ENCODE data around the gene RNF214. TPM values are rescaled to one million over a fixed set of nuclear protein-coding genes. Genes with fewer than 3 reads are reported as not detected.
"Not testable (repeated sequence)": the region's sequence is repeated elsewhere in the genome, so short reads cannot be mapped to it uniquely, and the experiment has no call there.

RNF214 gene
- total and polyA plus RNA-seq, 4 donors = 10.9 to 32.7 (median 21.9) TPM

DNA sequence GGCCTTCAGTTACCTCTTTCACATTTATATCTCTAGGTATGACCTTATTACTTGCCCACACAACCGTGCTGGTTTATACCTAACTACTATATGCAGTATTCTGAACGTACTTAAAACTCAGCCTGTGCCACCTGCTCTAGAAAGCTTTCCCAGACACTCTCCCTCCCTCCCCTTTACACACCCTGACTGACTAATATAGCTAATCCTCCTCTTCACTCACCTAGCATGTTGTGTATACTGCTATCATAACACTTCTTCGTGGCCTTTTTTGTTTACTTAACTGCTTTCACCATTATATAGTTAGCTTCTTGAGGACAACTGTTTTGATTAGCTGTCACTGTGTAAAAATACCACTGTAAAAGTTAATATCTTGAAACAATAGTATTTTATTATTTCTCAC, 23.5 kb downstream of the RNF214 start:
- intact Hi-C loops (cut with DNase I) = no loop called here
- Histone ChIP-seq H3K36me3 (ENCODE audit: control insufficient read depth in 1 of 2, insufficient read depth in 2 of 2, low read length in 1 of 2) (peaks cover 1 to 3% of the 10 kb centered on the region in 2 donors), H3K27me3 (ENCODE audit: control insufficient read depth in 1 of 2, insufficient read depth in 2 of 2, low read length in 1 of 2) (no peaks in the 10 kb centered on the region), H3K4me3 (ENCODE audit: low read length in 2 of 2) (no peak overlapping the region), H3K27ac (ENCODE audit: low read depth in 1 of 2, low read length in 2 of 2) (no peak overlapping the region), H3K9me3 (ENCODE audit: control insufficient read depth, low read length) (no peaks in the 10 kb centered on the region), H3K4me1 (ENCODE audit: control insufficient read depth in 1 of 2, insufficient read depth in 2 of 2, low read length in 2 of 2) (no peaks in the 10 kb centered on the region)
- DNase-seq (no peak), ATAC-seq (ENCODE audit: low FRiP score) (no peak)
- 74 to 77% methylated on average over 3 of the region's 3 CpGs for WGBS, 2 donors

DNA sequence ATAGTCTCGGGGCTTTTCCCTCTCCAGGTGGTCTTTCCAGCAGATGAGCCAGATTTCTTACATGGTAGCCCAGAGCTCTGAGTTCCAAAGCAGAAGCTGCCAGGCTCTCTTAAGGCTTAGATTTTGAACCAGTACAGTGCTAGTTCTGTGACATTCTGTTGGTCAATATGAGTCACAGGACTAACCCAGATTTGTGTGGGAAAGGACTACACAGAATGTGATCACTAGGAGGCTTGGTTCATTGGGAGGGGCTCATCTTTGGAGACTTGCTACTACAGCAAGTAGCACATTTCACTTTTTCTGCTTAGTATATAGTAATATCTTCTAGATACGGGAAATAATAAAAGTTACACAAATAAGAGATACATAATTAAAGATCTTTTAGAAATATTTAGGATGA, 24.1 kb downstream of the RNF214 start:
- no peak overlapping the region for H3K4me3 ChIP-seq (ENCODE audit: low read length in 2 of 2)
- DNase-seq (no peak), ATAC-seq (ENCODE audit: low FRiP score) (no peak)
- H3K4me1 ChIP-seq (ENCODE audit: control insufficient read depth in 1 of 2, insufficient read depth in 2 of 2, low read length in 2 of 2) = no peaks in the 10 kb centered on the region
- no peaks in the 10 kb centered on the region for H3K27me3 ChIP-seq (ENCODE audit: control insufficient read depth in 1 of 2, insufficient read depth in 2 of 2, low read length in 1 of 2)
- 45 to 65% methylated on average over 2 of the region's 2 CpGs for WGBS, 2 donors
- intact Hi-C loops (cut with DNase I) = no loop called here
- peaks cover 1 to 3% of the 10 kb centered on the region in 2 donors for H3K36me3 ChIP-seq (ENCODE audit: control insufficient read depth in 1 of 2, insufficient read depth in 2 of 2, low read length in 1 of 2)
- H3K9me3 ChIP-seq (ENCODE audit: control insufficient read depth, low read length) = no peaks in the 10 kb centered on the region
- no peak overlapping the region for H3K27ac ChIP-seq (ENCODE audit: low read depth in 1 of 2, low read length in 2 of 2)

DNA sequence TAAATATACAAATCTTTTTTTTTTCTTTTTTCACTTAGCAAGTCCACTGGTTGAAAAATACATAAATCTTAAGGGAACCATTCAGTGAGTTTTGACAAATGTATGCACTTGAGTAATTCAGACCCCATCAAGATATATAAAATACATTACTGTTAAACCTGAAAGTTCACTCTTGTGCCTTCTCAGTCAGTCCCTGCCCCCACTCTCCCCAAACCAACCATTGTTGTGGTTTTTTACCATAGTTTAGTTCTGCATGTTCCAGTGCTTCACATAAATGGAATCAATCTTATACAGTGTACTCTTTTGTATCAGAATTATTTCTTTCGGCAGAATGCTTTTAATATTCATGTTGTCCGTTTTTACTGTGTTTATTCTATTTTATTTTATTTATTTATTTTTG, 26.1 kb downstream of the RNF214 start:
- no peak for DNase-seq
- no peaks in the 10 kb centered on the region for H3K9me3 ChIP-seq (ENCODE audit: control insufficient read depth, low read length)
- H3K36me3 ChIP-seq (ENCODE audit: control insufficient read depth in 1 of 2, insufficient read depth in 2 of 2, low read length in 1 of 2) = peaks cover 0 to 1% of the 10 kb centered on the region in 2 donors
- H3K27ac ChIP-seq (ENCODE audit: low read depth in 1 of 2, low read length in 2 of 2) = no peak overlapping the region
- no peak overlapping the region for H3K4me3 ChIP-seq (ENCODE audit: low read length in 2 of 2)
- WGBS, 2 donors = 88 to 91% methylated on average over 2 of the region's 2 CpGs
- H3K27me3 ChIP-seq (ENCODE audit: control insufficient read depth in 1 of 2, insufficient read depth in 2 of 2, low read length in 1 of 2) = no peaks in the 10 kb centered on the region
- ATAC-seq (ENCODE audit: low FRiP score) = no peak
- intact Hi-C loops (cut with DNase I) = no loop called here
- no peaks in the 10 kb centered on the region for H3K4me1 ChIP-seq (ENCODE audit: control insufficient read depth in 1 of 2, insufficient read depth in 2 of 2, low read length in 2 of 2)

DNA sequence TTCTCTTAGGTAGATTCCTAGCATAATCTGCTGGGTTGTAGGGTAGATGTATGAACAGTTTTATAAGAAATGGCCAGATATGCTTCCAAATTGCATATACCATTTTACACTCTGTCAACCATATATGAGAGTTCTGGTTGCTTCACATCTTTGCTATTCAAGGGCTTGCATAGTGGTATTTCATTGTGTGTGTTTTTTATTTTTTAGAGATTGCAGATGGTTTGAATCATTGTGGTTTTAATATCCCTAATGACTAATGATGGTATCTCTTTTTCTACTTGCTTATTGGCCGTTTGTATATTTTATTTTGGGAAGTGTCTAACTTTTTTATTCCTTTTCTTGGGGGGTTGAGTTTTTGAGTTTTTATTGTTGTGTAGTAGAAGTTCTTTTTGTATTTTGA, 26.9 kb downstream of the RNF214 start:
- intact Hi-C loops (cut with DNase I) = no loop called here
- Histone ChIP-seq H3K4me1 (ENCODE audit: control insufficient read depth in 1 of 2, insufficient read depth in 2 of 2, low read length in 2 of 2) (no peaks in the 10 kb centered on the region), H3K36me3 (ENCODE audit: control insufficient read depth in 1 of 2, insufficient read depth in 2 of 2, low read length in 1 of 2) (peaks cover 0 to 1% of the 10 kb centered on the region in 2 donors), H3K27ac (ENCODE audit: low read depth in 1 of 2, low read length in 2 of 2) (no peak overlapping the region), H3K27me3 (ENCODE audit: control insufficient read depth in 1 of 2, insufficient read depth in 2 of 2, low read length in 1 of 2) (no peaks in the 10 kb centered on the region), H3K4me3 (ENCODE audit: low read length in 2 of 2) (no peak overlapping the region), H3K9me3 (ENCODE audit: control insufficient read depth, low read length) (no peaks in the 10 kb centered on the region)
- 70 to 71% methylated on average over 1 of the region's 1 CpG for WGBS, 2 donors
- ATAC-seq (ENCODE audit: low FRiP score) (no peak), DNase-seq (no peak)

DNA sequence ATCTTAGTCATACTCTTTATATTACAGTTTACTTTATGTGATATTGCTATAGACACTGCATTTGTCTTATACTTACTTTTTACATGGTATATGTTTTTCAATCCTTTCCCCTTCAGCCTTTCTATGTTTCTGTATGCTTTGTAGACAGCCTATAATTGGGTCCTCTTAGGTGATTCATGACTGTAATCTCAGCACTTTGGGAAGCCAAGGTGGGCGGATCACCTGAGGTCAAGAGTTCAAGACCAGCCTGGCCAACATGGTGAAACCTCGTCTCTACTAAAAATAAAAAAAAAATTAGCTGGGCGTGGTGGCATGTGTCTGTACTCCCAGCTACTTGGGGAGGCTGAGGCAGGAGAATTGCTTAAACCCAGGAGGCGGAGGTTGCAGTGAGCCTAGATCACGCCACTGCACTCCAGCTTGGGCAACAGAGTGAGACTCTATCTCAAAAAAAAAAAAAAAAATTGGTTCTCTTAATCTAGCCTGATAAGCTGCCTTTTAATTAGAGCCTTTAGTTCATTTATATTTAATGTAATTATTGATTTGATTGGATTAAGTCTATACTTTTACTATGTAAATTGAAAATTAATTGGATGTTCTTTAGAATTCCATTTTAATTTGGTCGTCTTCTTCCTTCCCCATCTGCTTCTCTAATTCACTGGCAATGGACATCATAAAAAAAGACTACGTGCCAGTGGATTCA, 32.3 kb downstream of the RNF214 start:
- intact Hi-C loops (cut with DNase I) = not testable (repeated sequence)

DNA sequence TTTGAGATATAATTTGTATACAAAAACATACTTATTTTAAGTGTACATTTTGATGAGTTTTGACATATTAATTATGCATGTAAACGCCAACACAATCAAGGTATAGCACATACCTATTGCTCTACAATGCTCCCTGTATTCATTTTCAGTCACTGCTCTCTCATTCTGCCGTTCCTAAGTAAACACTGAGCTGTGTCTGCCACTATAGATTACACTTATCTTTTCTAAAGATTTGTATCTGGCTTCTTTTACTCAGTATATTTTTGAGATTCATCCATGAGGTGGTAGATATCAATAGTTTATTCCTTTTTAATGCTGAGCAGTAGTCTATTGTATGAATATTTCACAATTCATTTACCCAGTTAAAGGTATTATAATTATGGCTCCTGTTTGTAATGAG, 33.3 kb downstream of the RNF214 start:
- no peaks in the 10 kb centered on the region for H3K9me3 ChIP-seq (ENCODE audit: control insufficient read depth, low read length)
- WGBS, 2 donors = 78 to 80% methylated on average over 2 of the region's 2 CpGs
- no peaks in the 10 kb centered on the region for H3K27me3 ChIP-seq (ENCODE audit: control insufficient read depth in 1 of 2, insufficient read depth in 2 of 2, low read length in 1 of 2)
- no peak for DNase-seq
- intact Hi-C loops (cut with DNase I) = no loop called here
- no peak overlapping the region for H3K27ac ChIP-seq (ENCODE audit: low read depth in 1 of 2, low read length in 2 of 2)
- no peak for ATAC-seq (ENCODE audit: low FRiP score)
- H3K4me3 ChIP-seq (ENCODE audit: low read length in 2 of 2) = no peak overlapping the region
- no peaks in the 10 kb centered on the region for H3K4me1 ChIP-seq (ENCODE audit: control insufficient read depth in 1 of 2, insufficient read depth in 2 of 2, low read length in 2 of 2)
- H3K36me3 ChIP-seq (ENCODE audit: control insufficient read depth in 1 of 2, insufficient read depth in 2 of 2, low read length in 1 of 2) = peaks cover 0 to 2% of the 10 kb centered on the region in 2 donors

More for the DNA sequence above, 32.3 kb downstream of the RNF214 start:
- WGBS, 2 donors = 95 to 97% methylated on average over 7 of the region's 7 CpGs
- not testable (repeated sequence) for H3K27me3 ChIP-seq (ENCODE audit: control insufficient read depth in 1 of 2, insufficient read depth in 2 of 2, low read length in 1 of 2); ATAC-seq (ENCODE audit: low FRiP score); H3K9me3 ChIP-seq (ENCODE audit: control insufficient read depth, low read length); H3K4me1 ChIP-seq (ENCODE audit: control insufficient read depth in 1 of 2, insufficient read depth in 2 of 2, low read length in 2 of 2); H3K4me3 ChIP-seq (ENCODE audit: low read length in 2 of 2); H3K36me3 ChIP-seq (ENCODE audit: control insufficient read depth in 1 of 2, insufficient read depth in 2 of 2, low read length in 1 of 2); DNase-seq; H3K27ac ChIP-seq (ENCODE audit: low read depth in 1 of 2, low read length in 2 of 2)

DNA sequence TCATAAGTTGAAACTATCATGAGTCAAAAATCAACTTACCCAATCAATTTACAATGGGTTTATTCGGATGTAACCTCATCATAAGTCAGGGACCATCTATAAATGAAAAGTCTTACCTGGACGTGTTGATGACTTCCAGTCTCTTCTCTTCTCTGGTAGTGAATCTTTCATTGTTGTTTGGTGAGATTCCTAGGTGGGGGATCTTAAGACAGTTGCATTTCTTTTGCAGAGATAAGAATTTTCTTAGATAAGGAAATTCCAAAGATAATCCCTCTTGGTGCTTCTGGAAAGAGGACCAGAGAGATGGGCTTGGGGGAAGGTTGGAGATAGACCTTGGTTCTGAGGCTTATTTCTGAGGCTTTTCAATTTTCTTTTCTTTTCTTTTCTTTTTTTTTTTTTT, 37.4 kb downstream of the RNF214 start:
- DNase-seq = no peak
- H3K4me1 ChIP-seq (ENCODE audit: control insufficient read depth in 1 of 2, insufficient read depth in 2 of 2, low read length in 2 of 2) = no peaks in the 10 kb centered on the region
- H3K27me3 ChIP-seq (ENCODE audit: control insufficient read depth in 1 of 2, insufficient read depth in 2 of 2, low read length in 1 of 2) = no peaks in the 10 kb centered on the region
- H3K36me3 ChIP-seq (ENCODE audit: control insufficient read depth in 1 of 2, insufficient read depth in 2 of 2, low read length in 1 of 2) = peaks cover 2% of the 10 kb centered on the region in 2 donors
- ATAC-seq (ENCODE audit: low FRiP score) = no peak
- no peak overlapping the region for H3K27ac ChIP-seq (ENCODE audit: low read depth in 1 of 2, low read length in 2 of 2)
- WGBS, 2 donors = 94 to 95% methylated on average over 2 of the region's 2 CpGs
- no peak overlapping the region for H3K4me3 ChIP-seq (ENCODE audit: low read length in 2 of 2)
- intact Hi-C loops (cut with DNase I) = no loop called here
- H3K9me3 ChIP-seq (ENCODE audit: control insufficient read depth, low read length) = no peaks in the 10 kb centered on the region

DNA sequence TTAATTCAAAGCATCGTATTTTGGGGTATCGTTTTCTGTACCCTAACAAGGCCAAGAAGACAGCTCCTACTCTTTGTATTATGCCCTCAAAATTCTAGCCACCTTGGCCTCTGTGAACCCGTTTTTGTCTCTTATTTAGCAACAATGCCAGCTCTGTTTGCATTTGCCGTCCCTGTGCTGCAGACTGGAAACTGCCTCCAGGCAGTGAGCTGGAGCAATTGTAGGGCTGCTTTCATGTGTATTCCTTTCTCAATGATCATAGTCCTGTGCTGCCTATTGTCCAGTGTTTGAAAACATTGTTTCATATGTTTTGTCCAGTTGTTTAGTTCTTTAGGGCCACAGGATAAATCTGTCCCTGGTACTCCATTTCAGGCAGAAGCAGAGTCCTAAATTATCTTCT, 38.7 kb downstream of the RNF214 start:
- intact Hi-C loops (cut with DNase I) = no loop called here
- H3K27me3 ChIP-seq (ENCODE audit: control insufficient read depth in 1 of 2, insufficient read depth in 2 of 2, low read length in 1 of 2) = no peaks in the 10 kb centered on the region

DNA sequence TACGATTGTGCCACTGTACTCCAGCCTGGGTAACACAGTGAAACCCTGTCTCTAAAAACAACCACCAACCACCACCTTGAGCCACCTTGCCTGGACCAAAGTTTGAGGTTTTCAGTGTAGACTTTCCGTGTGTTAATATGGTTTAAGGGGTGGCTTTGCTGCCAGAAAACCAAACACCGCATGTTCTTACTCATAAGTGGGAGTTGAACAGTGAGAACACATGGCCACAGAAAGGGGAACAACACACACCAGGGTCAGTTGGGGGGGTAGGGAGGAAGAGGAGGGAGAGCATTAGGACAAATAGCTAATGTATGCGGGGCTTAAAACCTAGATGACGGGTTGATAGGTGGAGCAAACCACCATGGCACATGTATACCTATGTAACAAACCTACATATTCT, 39.7 kb downstream of the RNF214 start:
- intact Hi-C loops (cut with DNase I); ATAC-seq (ENCODE audit: low FRiP score); DNase-seq; H3K9me3 ChIP-seq (ENCODE audit: control insufficient read depth, low read length); H3K27me3 ChIP-seq (ENCODE audit: control insufficient read depth in 1 of 2, insufficient read depth in 2 of 2, low read length in 1 of 2); H3K27ac ChIP-seq (ENCODE audit: low read depth in 1 of 2, low read length in 2 of 2); H3K4me1 ChIP-seq (ENCODE audit: control insufficient read depth in 1 of 2, insufficient read depth in 2 of 2, low read length in 2 of 2); H3K4me3 ChIP-seq (ENCODE audit: low read length in 2 of 2); H3K36me3 ChIP-seq (ENCODE audit: control insufficient read depth in 1 of 2, insufficient read depth in 2 of 2, low read length in 1 of 2): not testable (repeated sequence)
- 97 to 98% methylated on average over 5 of the region's 5 CpGs for WGBS, 2 donors

More for the DNA sequence above, 38.7 kb downstream of the RNF214 start:
- Histone ChIP-seq H3K4me1 (ENCODE audit: control insufficient read depth in 1 of 2, insufficient read depth in 2 of 2, low read length in 2 of 2) (no peaks in the 10 kb centered on the region), H3K27ac (ENCODE audit: low read depth in 1 of 2, low read length in 2 of 2) (no peak overlapping the region), H3K36me3 (ENCODE audit: control insufficient read depth in 1 of 2, insufficient read depth in 2 of 2, low read length in 1 of 2) (peaks cover 2% of the 10 kb centered on the region in 2 donors), H3K4me3 (ENCODE audit: low read length in 2 of 2) (no peak overlapping the region), H3K9me3 (ENCODE audit: control insufficient read depth, low read length) (no peaks in the 10 kb centered on the region)
- ATAC-seq (ENCODE audit: low FRiP score) (no peak), DNase-seq (no peak)
- WGBS, 2 donors = 95 to 97% methylated on average over 4 of the region's 4 CpGs
